Activated T-helper 9 cell treated with anti-CD3 and anti-CD28 coated beads, Interleukin-2, amount 50 U/mL, for 16 hours (primary cell): ENCODE data around the gene HMGXB4.
"Not testable (repeated sequence)": the region's sequence is repeated elsewhere in the genome, so short reads cannot be mapped to it uniquely, and the experiment has no call there.

Experiments used
- DNase-seq: peaks from one replicate; pipeline ENCODE4 v3.0.0-alpha.2; 2020; ENCODE audit warnings: low read depth

HMGXB4 gene

GRCh38 chr22:35257321-35258190 lies at the start of gene HMGXB4:
Gene HMGXB4, plus strand, starts transcription at chr22:35257493. Its CDS starts 4,898 bp downstream, at chr22:35262391.
- DNase-seq = peak; percentile 81

- DNase-seq = no peak
Measured at GRCh38 chr22:35208003-35208402, 49.3 kb upstream of the HMGXB4 start.

DNA sequence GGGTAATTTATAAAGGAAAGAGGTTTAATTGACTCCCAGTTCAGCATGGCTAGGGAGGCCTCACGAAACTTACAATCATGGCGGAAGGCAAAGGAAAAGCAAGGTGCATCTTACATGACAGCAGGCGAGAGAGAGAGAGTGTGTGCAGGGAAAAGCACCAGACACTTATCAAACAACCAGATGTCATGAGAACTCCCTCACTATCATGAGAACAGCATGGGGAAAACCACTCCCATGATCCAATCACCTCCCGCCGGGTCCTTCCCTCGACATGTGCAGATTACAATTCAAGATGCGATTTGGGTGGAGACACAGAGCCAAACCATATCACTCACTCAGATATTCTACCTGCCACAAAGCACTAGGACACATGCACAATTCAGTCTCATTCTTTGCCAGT lies 48.1 kb upstream of the HMGXB4 start:
- DNase-seq = no peak

GRCh38 chr22:35212009-35212408 lies 45.3 kb upstream of the HMGXB4 start:
- no peak for DNase-seq

DNA sequence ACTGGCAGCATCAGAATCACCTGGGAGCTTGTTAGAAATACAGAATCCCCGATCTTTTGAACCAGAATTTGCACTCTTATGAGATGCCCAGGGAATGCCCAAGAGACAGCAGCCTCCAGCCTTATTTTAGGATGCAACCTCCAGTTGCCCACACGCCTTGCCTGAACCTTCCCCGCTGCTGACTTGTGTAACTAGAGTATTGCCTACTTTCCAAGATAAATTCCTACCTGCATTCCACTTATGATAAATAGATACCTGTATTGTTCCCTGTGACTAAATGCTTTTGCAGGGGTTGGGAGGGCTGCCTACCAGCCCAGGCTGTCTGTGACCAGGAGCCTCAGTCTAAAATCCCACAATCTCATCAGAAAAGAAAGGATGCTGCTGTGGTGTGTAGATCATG lies 44.3 kb upstream of the HMGXB4 start:
- no peak for DNase-seq

DNA sequence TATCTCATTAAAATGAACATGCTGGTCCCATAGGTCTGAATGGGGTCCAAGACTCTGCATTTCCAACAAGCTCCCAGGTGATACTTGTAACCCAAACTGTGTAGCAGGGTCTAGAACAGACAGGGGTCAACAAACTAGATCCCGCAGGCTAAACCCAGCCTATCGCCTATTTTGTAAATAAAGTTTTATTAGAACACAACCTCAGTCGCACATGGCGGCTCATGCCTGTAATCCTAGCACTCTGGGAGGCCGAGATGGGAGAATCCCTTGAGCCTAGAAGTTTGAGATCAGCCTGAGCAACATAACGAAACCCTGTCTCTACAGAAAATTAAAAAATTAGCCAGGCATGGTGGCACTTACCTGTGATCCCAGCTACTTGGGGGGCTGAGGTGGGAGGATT lies 42.3 kb upstream of the HMGXB4 start:
- DNase-seq = no peak

- DNase-seq = no peak
Measured at GRCh38 chr22:35215993-35216392, 41.3 kb upstream of the HMGXB4 start.

- no peak for DNase-seq
Measured at GRCh38 chr22:35217527-35217926, 39.8 kb upstream of the HMGXB4 start.

DNA sequence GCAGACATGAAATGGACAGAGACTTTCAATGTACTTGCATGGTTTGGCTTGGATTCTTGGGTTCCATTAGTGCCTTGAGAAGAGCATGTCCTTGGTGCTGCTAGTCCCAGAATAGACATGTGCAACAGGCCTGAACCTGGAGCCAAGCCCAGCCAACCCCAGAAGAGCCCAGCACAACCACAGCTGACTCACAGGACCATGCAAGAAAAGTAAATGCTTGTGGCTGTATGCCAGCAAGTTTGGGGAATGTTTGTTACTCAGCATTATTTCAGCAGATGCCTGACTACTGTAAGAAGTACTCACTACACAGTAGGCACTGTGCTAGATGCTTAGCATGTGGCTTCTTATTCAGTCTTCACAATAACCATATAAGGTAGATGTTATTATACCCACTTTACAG lies 39.2 kb upstream of the HMGXB4 start:
- no peak for DNase-seq

DNA sequence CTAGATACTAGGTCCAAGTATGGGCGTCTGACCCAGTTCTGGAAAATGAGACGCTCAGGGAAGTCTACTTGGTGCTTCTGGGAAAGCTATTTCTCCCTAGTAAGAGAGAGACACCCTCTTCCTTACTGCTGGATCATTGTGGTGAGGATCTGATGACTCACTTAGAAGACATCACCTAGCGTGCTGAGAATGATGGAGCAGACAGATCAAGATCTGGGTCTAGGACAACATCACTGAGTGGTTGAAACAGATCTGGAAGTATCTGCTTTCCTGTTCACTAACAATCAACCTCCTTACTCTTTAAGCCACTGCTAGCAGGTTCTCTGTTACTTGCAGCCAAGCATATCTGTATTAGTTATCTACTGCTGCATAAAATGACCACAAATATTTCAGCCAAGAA lies 38.3 kb upstream of the HMGXB4 start:
- no peak for DNase-seq

- DNase-seq = no peak
Measured at GRCh38 chr22:35220221-35220620, 37.1 kb upstream of the HMGXB4 start.

- no peak for DNase-seq
Measured at GRCh38 chr22:35225010-35225409, 32.3 kb upstream of the HMGXB4 start.

DNA sequence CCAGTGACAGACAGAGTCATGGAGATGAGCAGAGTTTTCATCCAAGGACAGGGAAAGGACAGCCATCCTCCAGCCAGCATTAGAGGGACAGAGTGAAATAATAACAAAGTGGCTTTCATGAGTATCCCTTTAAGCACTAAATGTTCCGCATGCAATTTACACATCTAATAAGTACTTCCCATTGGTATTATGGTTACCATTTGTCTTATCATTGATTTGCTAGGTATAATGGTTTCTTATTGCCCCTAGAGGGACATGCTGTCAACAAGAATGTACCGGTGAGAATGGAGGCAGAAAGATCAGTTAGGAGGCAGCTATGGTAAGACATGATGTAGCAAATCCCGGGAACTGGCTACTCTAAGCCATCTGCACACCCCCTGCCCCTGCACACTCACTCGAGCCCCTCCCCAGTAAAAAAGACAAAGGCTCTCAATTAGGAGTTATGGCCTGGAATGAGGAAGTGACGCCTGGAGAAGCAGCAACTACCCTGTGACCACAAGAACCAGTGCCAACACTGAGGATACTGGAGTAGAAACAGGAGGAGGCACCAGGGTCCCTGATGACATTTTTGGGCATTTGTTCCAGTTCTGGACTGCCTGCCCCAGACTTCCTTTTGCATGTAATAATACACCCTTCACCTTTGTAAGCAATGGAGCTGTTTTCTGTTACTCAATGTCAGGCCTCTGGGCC lies 30.2 kb upstream of the HMGXB4 start:
- DNase-seq = no peak

DNA sequence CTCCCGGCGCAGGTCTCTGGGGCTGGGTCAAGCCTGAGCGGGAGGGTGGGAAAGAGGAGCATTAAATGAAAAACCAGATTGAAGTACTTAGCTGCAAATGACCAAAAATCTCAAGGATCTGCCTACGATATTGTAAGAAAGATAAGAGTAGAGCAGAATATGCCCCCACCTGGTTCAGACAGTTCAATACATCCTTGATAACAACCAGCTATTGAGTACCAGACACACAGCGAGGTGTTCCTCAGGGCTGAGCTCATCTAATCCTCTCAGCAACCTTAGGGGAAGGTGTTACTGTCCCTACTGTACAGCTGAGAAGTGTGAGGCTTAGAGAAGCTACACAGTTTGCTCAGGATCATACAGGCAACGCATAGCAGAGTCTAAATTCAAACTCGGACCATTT lies 27.4 kb upstream of the HMGXB4 start:
- DNase-seq = no peak

DNA sequence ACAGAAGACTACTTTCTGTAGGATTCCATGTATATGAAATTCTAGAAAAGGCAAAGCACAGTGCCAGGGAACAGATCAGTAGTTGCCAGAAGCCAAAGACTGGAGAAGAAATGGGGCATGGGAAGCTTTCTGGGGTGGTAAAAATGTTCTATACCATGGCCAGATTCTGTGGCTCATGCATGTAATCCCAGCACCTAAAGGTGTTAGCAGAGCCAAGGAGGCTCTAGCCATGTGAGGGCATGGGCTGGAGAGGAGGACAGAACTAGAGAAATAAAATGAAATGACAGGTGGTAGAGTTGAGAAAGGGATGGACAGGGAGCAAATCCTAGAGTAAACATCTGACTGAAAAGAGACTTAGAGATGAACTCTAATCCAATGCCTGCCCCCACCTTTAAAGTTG lies 26.9 kb upstream of the HMGXB4 start:
- DNase-seq = no peak

- DNase-seq = no peak
Measured at GRCh38 chr22:35230839-35231584, 26.3 kb upstream of the HMGXB4 start.

DNA sequence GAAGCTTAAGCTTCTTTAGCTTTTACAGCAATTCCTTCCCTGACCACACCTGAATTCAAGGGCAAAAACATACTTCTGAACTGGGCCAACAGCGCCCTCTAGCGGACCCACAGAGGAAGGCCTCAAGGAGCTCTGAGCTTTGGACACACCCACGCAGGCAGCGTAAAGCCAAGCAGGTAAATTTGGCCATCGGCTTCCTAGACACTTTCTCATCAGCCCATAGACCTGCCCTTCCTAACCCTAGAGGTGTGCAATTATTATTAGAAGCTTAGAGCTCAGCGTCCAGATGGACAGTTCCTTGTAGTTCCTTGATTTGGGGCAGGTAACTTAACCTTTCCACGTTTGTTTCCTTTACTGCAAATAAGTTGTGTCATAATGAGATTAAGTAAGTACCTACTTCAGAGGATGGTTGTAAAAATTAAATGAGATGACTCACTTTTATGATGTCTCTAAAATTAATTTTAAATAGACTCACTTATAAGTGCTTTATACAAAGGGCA lies 25.7 kb upstream of the HMGXB4 start:
- DNase-seq = peak; percentile 58

DNA sequence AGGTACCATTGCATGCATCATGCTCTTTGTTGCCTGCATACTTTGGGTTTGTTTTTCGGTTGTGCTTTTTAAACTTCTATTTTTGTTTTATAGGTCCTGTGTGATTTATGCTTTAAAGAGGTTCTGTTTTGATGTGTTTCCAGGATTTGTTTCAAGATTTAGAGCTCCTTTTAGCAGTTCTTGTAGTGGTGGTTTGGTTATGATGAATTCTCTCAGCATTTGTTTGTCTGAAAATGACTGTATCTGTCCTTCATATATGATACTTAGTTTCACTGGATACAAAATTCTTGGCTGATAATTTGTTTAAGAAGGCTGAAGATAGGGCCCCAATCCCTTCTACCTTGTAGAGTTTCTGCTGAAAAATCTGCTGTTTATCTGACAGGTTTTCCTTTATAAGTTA lies 18.5 kb upstream of the HMGXB4 start:
- DNase-seq = not testable (repeated sequence)

DNA sequence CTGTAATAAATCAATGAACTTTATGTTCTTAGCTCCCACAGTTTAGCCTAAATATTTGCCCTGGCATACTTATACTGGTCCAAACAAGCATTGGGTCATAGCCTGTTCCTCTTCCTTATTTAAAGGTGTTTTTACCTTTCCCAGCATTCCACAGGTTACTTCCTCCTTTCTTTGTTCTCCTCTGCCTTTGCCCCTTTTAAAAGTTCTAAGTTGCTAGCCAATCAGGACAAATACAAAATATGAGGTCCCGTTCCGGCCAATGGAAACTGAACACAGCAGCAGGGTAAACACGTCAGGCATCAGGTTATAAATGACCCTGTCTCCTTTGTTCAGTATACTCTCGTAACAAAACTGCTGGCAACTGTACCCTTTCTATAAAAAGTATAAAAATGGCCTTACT lies 12.8 kb upstream of the HMGXB4 start:
- DNase-seq = not testable (repeated sequence)

- no peak for DNase-seq
Measured at GRCh38 chr22:35250156-35250555, 7.1 kb upstream of the HMGXB4 start.

GRCh38 chr22:35253946-35254345 lies 3.3 kb upstream of the HMGXB4 start:
- DNase-seq = no peak

GRCh38 chr22:35257002-35257320 lies 332 bp upstream of the HMGXB4 start:
- DNase-seq = no peak
